Astrocyte of the spinal cord (primary cell): ENCODE measurements around the gene MYO15B.
"Not testable (repeated sequence)": the region's sequence is repeated elsewhere in the genome, so short reads cannot be mapped to it uniquely, and the experiment has no call there.

Experiments
- DNase-seq: peaks from one replicate; pipeline ENCODE4 v3.0.0; 2011; ENCODE audit warnings: low read depth, low spot score
- H3K4me3 ChIP-seq: 2 replicates; pipeline ENCODE4 v1.5.1; 2011; ENCODE audit warnings: low read depth, mild to moderate bottlenecking, low read length, moderate library complexity
- CTCF ChIP-seq: IDR thresholded peaks from 2 replicates; pipeline ENCODE4 v1.5.1; 2012; ENCODE audit warnings: low read depth, mild to moderate bottlenecking, low read length, inconsistent platforms
- in situ Hi-C: cut with HindIII; loops from 2 replicates; pipeline ENCODE4 v1.10.0; 2017; ENCODE audit warnings: low sequenced_read_pairs

Gene MYO15B

GRCh38 chr17:75589012-75589918 is 1.7 kb downstream of the MYO15B start:
- in situ Hi-C loops: no loop called here
- peak overlapping the region; percentile 38 for H3K4me3 ChIP-seq
- peak; percentile 64 for TF ChIP-seq CTCF

GRCh38 chr17:75589919-75590303 is 2.3 kb downstream of the MYO15B start:
- H3K4me3 ChIP-seq: no peak overlapping the region
- in situ Hi-C loops: no loop called here
- no peak for TF ChIP-seq CTCF
- DNase-seq: no peak

More at GRCh38 chr17:75589012-75589918, 1.7 kb downstream of the MYO15B start:
- DNase-seq: peak; percentile 71

- no peak overlapping the region for H3K4me3 ChIP-seq
- in situ Hi-C loops: no loop called here
- TF ChIP-seq CTCF: no peak
- no peak for DNase-seq
These were observed 2.7 kb downstream of the MYO15B start for GRCh38 chr17:75590314-75590761.

- no peak overlapping the region for H3K4me3 ChIP-seq
- TF ChIP-seq CTCF: no peak
- no peak for DNase-seq
- in situ Hi-C loops: no loop called here
These were observed 3.5 kb downstream of the MYO15B start for GRCh38 chr17:75590849-75591721.

GRCh38 chr17:75591722-75592302 is 4.2 kb downstream of the MYO15B start:
- no peak for TF ChIP-seq CTCF
- H3K4me3 ChIP-seq: no peak overlapping the region
- in situ Hi-C loops: no loop called here
- DNase-seq: no peak

- DNase-seq: no peak
- TF ChIP-seq CTCF: no peak
- H3K4me3 ChIP-seq: no peak overlapping the region
- in situ Hi-C loops: no loop called here
These were observed 4.9 kb downstream of the MYO15B start for GRCh38 chr17:75592348-75593020.

GRCh38 chr17:75593430-75593829 is 5.8 kb downstream of the MYO15B start:
- DNase-seq, in situ Hi-C loops, H3K4me3 ChIP-seq: not testable (repeated sequence)
